ENCODE results near the gene ART5.
"Not testable (repeated sequence)": the region's sequence is repeated elsewhere in the genome, so short reads cannot be mapped to it uniquely, and the experiment has no call there.

DNA sequence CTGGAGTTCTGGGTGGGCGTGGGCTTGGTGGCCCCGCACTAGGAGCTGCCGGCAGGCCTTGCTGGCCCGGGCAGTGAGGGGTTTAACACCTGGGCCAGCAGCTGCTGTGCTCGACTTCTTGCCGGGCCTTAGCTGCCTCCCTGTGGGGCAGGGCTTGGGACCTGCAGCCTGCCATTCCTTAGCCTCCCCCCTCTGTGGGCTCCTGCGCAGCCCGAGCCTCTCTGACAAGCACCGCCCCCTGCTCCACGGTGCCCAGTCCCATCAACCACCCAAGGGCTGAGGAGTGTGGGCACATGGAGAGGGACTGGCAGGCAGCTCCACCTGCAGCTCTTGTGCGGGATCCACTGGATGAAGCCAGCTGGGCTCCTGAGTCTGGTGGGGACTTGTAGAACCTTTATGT, 53.0 kb downstream of the ART5 start:
- TF ChIP-seq, protein P1, sequence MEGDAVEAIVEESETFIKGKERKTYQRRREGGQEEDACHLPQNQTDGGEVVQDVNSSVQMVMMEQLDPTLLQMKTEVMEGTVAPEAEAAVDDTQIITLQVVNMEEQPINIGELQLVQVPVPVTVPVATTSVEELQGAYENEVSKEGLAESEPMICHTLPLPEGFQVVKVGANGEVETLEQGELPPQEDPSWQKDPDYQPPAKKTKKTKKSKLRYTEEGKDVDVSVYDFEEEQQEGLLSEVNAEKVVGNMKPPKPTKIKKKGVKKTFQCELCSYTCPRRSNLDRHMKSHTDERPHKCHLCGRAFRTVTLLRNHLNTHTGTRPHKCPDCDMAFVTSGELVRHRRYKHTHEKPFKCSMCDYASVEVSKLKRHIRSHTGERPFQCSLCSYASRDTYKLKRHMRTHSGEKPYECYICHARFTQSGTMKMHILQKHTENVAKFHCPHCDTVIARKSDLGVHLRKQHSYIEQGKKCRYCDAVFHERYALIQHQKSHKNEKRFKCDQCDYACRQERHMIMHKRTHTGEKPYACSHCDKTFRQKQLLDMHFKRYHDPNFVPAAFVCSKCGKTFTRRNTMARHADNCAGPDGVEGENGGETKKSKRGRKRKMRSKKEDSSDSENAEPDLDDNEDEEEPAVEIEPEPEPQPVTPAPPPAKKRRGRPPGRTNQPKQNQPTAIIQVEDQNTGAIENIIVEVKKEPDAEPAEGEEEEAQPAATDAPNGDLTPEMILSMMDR (conservative IDR thresholded peaks at IDR 0.05), result not testable (repeated sequence)
- not testable (repeated sequence) for TF ChIP-seq ZFX (IDR thresholded peaks at IDR 0.05)
